Measurements from ENCODE around the gene SCAI. TPM values are rescaled to one million over a fixed set of nuclear protein-coding genes. Genes with fewer than 3 reads are reported as not detected.

The SCAI gene
- total and polyA plus RNA-seq, 9 of the 15 experiments (the other 6 are each of a cell fraction or from before 2014, with no cell fraction given), result 0.70 to 12.4 (median 4.2) TPM

GRCh38 chr9:125150349-125151245 is 7.3 kb upstream of the SCAI start (continued):
- no peak for TF ChIP-seq DDX20 (tag; IDR thresholded peaks at IDR 0.05; ENCODE audit: low read depth)
- peak; percentile 69 for TF ChIP-seq ARID1B (IDR thresholded peaks at IDR 0.05)
- no peak for TF ChIP-seq EHMT2 (IDR thresholded peaks at IDR 0.05)
- peak in 1 of 2 experiments; percentile 42; a peak in 1 of 4 replicates for TF ChIP-seq RCOR1 (IDR thresholded peaks at IDR 0.05; ENCODE audit: borderline replicate concordance in 1 of 2, low read depth in 2 of 2, low read length in 2 of 2)
- TF ChIP-seq FOXK2 (conservative IDR thresholded peaks at IDR 0.05 in 1 of 2, IDR thresholded peaks at IDR 0.05 in 1 of 2; ENCODE audit: low read depth in 2 of 2), result no peak
- no peak for TF ChIP-seq CTCF (IDR thresholded peaks at IDR 0.05 in 2 of 3, conservative IDR thresholded peaks at IDR 0.05 in 1 of 3; ENCODE audit: insufficient read depth in 2 of 3, low read depth in 1 of 3, low read length in 3 of 3)
- TF ChIP-seq ZNF75A (CRISPR knock-in tag; IDR thresholded peaks at IDR 0.05), result no peak
- no peak for TF ChIP-seq ZFPM2 (CRISPR knock-in tag; IDR thresholded peaks at IDR 0.05)
- no peak for TF ChIP-seq CGGBP1 (CRISPR knock-in tag; IDR thresholded peaks at IDR 0.05)
- TF ChIP-seq BRCA1 (IDR thresholded peaks at IDR 0.05), result no peak
- no peak for TF ChIP-seq BRCA1 (CRISPR knock-in tag; IDR thresholded peaks at IDR 0.05)
- TF ChIP-seq ZNF253 (CRISPR knock-in tag; conservative IDR thresholded peaks at IDR 0.05), result no peak
- TF ChIP-seq PPARD (CRISPR knock-in tag; IDR thresholded peaks at IDR 0.05), result no peak
- TF ChIP-seq DIDO1 (tag; IDR thresholded peaks at IDR 0.05; ENCODE audit: low read depth), result no peak
- no peak for TF ChIP-seq MEIS2 (IDR thresholded peaks at IDR 0.05; ENCODE audit: partially characterized antibody)
- TF ChIP-seq ZNF277 (CRISPR knock-in tag; IDR thresholded peaks at IDR 0.05; ENCODE audit: borderline replicate concordance), result no peak
- peak; percentile 81 for TF ChIP-seq CBFA2T2 (conservative IDR thresholded peaks at IDR 0.05)
- TF ChIP-seq ETV1 (tag; conservative IDR thresholded peaks at IDR 0.05; ENCODE audit: low read depth), result no peak
- TF ChIP-seq NCOR1 (IDR thresholded peaks at IDR 0.05), result peak; percentile 67; the same call in 1 of the 2 replicates
- no peak for TF ChIP-seq CREB3L1 (IDR thresholded peaks at IDR 0.05; ENCODE audit: borderline replicate concordance, low read depth)
- TF ChIP-seq YY1 (IDR thresholded peaks at IDR 0.05; ENCODE audit: borderline replicate concordance in 1 of 3, control insufficient read depth in 1 of 3, extremely low read depth in 1 of 3, insufficient read depth in 3 of 3, insufficient read length in 1 of 3, insufficient replicate concordance in 2 of 3, low read depth in 1 of 3, low read length in 2 of 3), result no peak
- no peak for TF ChIP-seq NFE2L1 (tag; IDR thresholded peaks at IDR 0.05; ENCODE audit: borderline replicate concordance, low read depth)

All from K562 (cell line).